ENCODE measurements around the gene HECTD2.

The HECTD2 gene

GRCh38 chr10:91517394-91517793 is 107.2 kb downstream of the HECTD2 start:
- ChIA-PET CTCF (no interaction called here), POLR2A (no interaction called here)
- DNase-seq (ENCODE audit: extremely low spot score), result no peak
- TF ChIP-seq FOXK2 (IDR thresholded peaks at IDR 0.05) (no peak), TARDBP (IDR thresholded peaks at IDR 0.05) (no peak), SUZ12 (IDR thresholded peaks at IDR 0.05) (no peak), ZNF384 (IDR thresholded peaks at IDR 0.05) (no peak)

DNA sequence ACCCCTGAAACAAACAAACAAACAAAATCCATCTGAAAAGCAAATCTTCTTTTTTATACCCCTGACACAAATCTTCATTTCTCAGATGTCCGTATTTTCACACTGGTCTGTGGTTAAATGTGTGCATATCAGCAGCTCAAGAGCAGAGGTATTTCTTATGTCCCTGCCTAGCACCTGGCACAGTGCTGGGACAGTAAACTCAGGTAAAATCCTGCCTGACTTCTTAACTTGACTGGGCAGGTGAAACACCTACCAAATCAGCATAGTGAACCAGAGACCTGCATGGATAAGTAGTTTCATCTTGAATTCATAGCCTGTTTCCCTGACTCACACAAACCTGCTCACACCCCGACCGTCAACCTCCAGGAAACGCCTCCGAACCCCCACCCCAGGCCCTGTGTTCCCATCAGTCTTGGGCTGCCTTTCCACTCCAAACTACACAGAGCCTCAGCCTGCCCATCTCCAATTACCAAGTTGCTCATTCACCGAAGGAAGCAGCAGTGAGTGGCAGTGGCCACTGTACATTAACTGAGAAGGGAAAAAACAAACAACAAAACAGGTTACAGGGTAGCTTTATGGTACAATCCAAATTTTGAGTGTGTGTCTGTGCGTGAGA is 109.9 kb downstream of the HECTD2 start:
- DNase-seq (ENCODE audit: extremely low spot score), result no peak
- ChIA-PET CTCF (no interaction called here), POLR2A (no interaction called here)
- TF ChIP-seq PKNOX1 (IDR thresholded peaks at IDR 0.05) (no peak), SUZ12 (IDR thresholded peaks at IDR 0.05) (no peak), TARDBP (IDR thresholded peaks at IDR 0.05) (no peak), BHLHE40 (IDR thresholded peaks at IDR 0.05; ENCODE audit: borderline replicate concordance) (no peak), FOXA1 (IDR thresholded peaks at IDR 0.05) (no peak), LEF1 (IDR thresholded peaks at IDR 0.05; ENCODE audit: borderline replicate concordance) (no peak), L3MBTL2 (conservative IDR thresholded peaks at IDR 0.05) (no peak), CTBP1 (IDR thresholded peaks at IDR 0.05; ENCODE audit: borderline replicate concordance) (no peak), NFRKB (IDR thresholded peaks at IDR 0.05) (no peak), ELF4 (IDR thresholded peaks at IDR 0.05) (no peak), ARNT (IDR thresholded peaks at IDR 0.05) (no peak), HDGF (IDR thresholded peaks at IDR 0.05; ENCODE audit: borderline replicate concordance) (no peak), FOXK2 (IDR thresholded peaks at IDR 0.05) (no peak), ZNF384 (IDR thresholded peaks at IDR 0.05) (no peak), SP1 (IDR thresholded peaks at IDR 0.05) (no peak), FOXM1 (IDR thresholded peaks at IDR 0.05; ENCODE audit: borderline replicate concordance) (no peak)

- no peak for DNase-seq (ENCODE audit: extremely low spot score)
- TF ChIP-seq NFRKB (IDR thresholded peaks at IDR 0.05), result no peak
- TF ChIP-seq FOXM1 (IDR thresholded peaks at IDR 0.05; ENCODE audit: borderline replicate concordance), result no peak
- no peak for TF ChIP-seq TARDBP (IDR thresholded peaks at IDR 0.05)
- no peak for TF ChIP-seq ARNT (IDR thresholded peaks at IDR 0.05)
- no peak for TF ChIP-seq FOXA1 (IDR thresholded peaks at IDR 0.05)
- TF ChIP-seq L3MBTL2 (conservative IDR thresholded peaks at IDR 0.05), result no peak
- no peak for TF ChIP-seq PKNOX1 (IDR thresholded peaks at IDR 0.05)
- TF ChIP-seq HDGF (IDR thresholded peaks at IDR 0.05; ENCODE audit: borderline replicate concordance), result no peak
- TF ChIP-seq SUZ12 (IDR thresholded peaks at IDR 0.05), result no peak
- no peak for TF ChIP-seq CTBP1 (IDR thresholded peaks at IDR 0.05; ENCODE audit: borderline replicate concordance)
- no peak for TF ChIP-seq LEF1 (IDR thresholded peaks at IDR 0.05; ENCODE audit: borderline replicate concordance)
- TF ChIP-seq SP1 (IDR thresholded peaks at IDR 0.05), result no peak
- no peak for TF ChIP-seq ELF4 (IDR thresholded peaks at IDR 0.05)
- TF ChIP-seq FOXK2 (IDR thresholded peaks at IDR 0.05), result no peak
- TF ChIP-seq BHLHE40 (IDR thresholded peaks at IDR 0.05; ENCODE audit: borderline replicate concordance), result no peak
- ChIA-PET POLR2A (no interaction called here), CTCF (no interaction called here)
Measured at GRCh38 chr10:91520661-91521060, 110.5 kb downstream of the HECTD2 start.

- ChIA-PET CTCF (no interaction called here), POLR2A (no interaction called here)
- TF ChIP-seq HDGF (IDR thresholded peaks at IDR 0.05; ENCODE audit: borderline replicate concordance) (no peak), LEF1 (IDR thresholded peaks at IDR 0.05; ENCODE audit: borderline replicate concordance) (no peak), PKNOX1 (IDR thresholded peaks at IDR 0.05) (no peak), NFRKB (IDR thresholded peaks at IDR 0.05) (no peak), SUZ12 (IDR thresholded peaks at IDR 0.05) (no peak), BHLHE40 (IDR thresholded peaks at IDR 0.05; ENCODE audit: borderline replicate concordance) (no peak)
- DNase-seq (ENCODE audit: extremely low spot score), result no peak
Measured at GRCh38 chr10:91521439-91521838, 111.3 kb downstream of the HECTD2 start.

- POLR2A ChIA-PET, result no interaction called here
- no peak for DNase-seq (ENCODE audit: extremely low spot score)
- CTCF ChIA-PET, result no interaction called here
- no peak for TF ChIP-seq FOXK2 (IDR thresholded peaks at IDR 0.05)
- TF ChIP-seq ELF4 (IDR thresholded peaks at IDR 0.05), result no peak
- no peak for TF ChIP-seq ZNF384 (IDR thresholded peaks at IDR 0.05)
- no peak for TF ChIP-seq HDGF (IDR thresholded peaks at IDR 0.05; ENCODE audit: borderline replicate concordance)
- TF ChIP-seq FOXA1 (IDR thresholded peaks at IDR 0.05), result no peak
- no peak for TF ChIP-seq LEF1 (IDR thresholded peaks at IDR 0.05; ENCODE audit: borderline replicate concordance)
- no peak for TF ChIP-seq L3MBTL2 (conservative IDR thresholded peaks at IDR 0.05)
- TF ChIP-seq ARNT (IDR thresholded peaks at IDR 0.05), result no peak
- TF ChIP-seq SP1 (IDR thresholded peaks at IDR 0.05), result no peak
- TF ChIP-seq PKNOX1 (IDR thresholded peaks at IDR 0.05), result no peak
- TF ChIP-seq SUZ12 (IDR thresholded peaks at IDR 0.05), result no peak
- TF ChIP-seq BHLHE40 (IDR thresholded peaks at IDR 0.05; ENCODE audit: borderline replicate concordance), result no peak
- TF ChIP-seq FOXM1 (IDR thresholded peaks at IDR 0.05; ENCODE audit: borderline replicate concordance), result no peak
- TF ChIP-seq NFRKB (IDR thresholded peaks at IDR 0.05), result no peak
- TF ChIP-seq TARDBP (IDR thresholded peaks at IDR 0.05), result no peak
- no peak for TF ChIP-seq CTBP1 (IDR thresholded peaks at IDR 0.05; ENCODE audit: borderline replicate concordance)
Measured at GRCh38 chr10:91525896-91526712, 116.0 kb downstream of the HECTD2 start.
